T47D (cell line): ENCODE results near the gene RAB3GAP1.
"Not testable (repeated sequence)": the region's sequence is repeated elsewhere in the genome, so short reads cannot be mapped to it uniquely, and the experiment has no call there.

Experiments
- DNase-seq, 2 experiments: peaks; one replicate each; pipeline versions ENCODE4 v3.0.0 to v3.0.0-alpha.2; 2011 to 2012; ENCODE audit warnings: low read depth in 1 of 2, low spot score in 1 of 2
- JUND ChIP-seq: IDR thresholded peaks from 2 replicates; pipeline ENCODE4 v1.6.1; 2012; ENCODE audit warnings: low read depth
- in situ Hi-C: cut with HindIII; loops from 2 replicates; pipeline ENCODE4 v1.10.0; 2016; ENCODE audit warnings: low sequenced_read_pairs, low pct_unique_long_range_greater_than_20kb

Gene RAB3GAP1

GRCh38 chr2:135066710-135067109, 14.6 kb downstream of the RAB3GAP1 start:
- in situ Hi-C loops = no loop called here
- no peak for TF ChIP-seq JUND
- DNase-seq = no peak

GRCh38 chr2:135072125-135072997, 20.3 kb downstream of the RAB3GAP1 start:
- TF ChIP-seq JUND = no peak
- in situ Hi-C loops = no loop called here

DNA sequence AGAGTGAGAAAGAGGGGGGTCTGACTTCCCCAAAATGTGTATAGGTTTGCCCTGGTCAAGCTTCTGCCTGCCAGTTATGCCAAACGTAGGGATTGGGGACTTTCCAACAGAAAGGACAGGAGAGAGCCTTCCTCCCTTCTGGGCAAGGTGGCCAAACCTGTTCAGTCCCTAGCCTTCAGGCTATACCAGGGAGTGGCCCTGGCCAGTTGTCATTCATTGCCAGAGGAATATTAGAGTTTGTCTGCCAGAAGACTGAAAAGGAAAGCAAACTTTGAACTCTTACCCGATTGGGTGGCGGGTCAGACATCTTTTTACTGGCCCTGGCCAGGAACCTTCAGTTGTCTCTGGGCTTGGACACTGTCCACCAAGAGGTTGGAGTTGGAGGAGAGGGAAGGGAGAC, 22.1 kb downstream of the RAB3GAP1 start:
- no peak for TF ChIP-seq JUND
- DNase-seq = peak; percentile 6 to 88
- in situ Hi-C loops = no loop called here

More at GRCh38 chr2:135072125-135072997, 20.3 kb downstream of the RAB3GAP1 start:
- DNase-seq = peak in 1 of 2 experiments; percentile 15

- in situ Hi-C loops = no loop called here
- no peak for DNase-seq
- TF ChIP-seq JUND = no peak
These were observed 24.5 kb downstream of the RAB3GAP1 start for GRCh38 chr2:135076556-135076955.

GRCh38 chr2:135078417-135078816, 26.3 kb downstream of the RAB3GAP1 start:
- TF ChIP-seq JUND = no peak
- in situ Hi-C loops = no loop called here

DNA sequence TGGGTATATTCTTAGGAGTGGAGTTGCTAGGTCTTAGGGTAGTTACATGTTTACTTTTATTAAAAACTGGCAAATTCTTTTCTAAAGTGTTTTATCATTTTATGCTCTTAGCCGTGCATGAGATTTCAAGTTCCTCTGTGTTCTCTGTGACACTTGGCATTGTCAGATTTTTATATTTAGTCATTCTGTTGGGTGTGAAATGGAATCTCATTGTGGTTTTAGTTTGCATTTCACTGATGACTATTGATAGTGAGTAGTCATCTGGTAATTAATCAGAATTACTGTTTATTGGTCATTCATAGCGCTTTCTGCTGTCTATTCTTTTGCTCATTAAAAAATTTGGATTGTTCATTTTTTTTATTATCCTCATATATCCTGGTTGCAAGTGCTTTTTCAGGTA, 34.1 kb downstream of the RAB3GAP1 start:
- in situ Hi-C loops = no loop called here
- DNase-seq = no peak
- TF ChIP-seq JUND = no peak

More at GRCh38 chr2:135078417-135078816, 26.3 kb downstream of the RAB3GAP1 start:
- DNase-seq = no peak

GRCh38 chr2:135089597-135089996, 37.5 kb downstream of the RAB3GAP1 start:
- in situ Hi-C loops, DNase-seq: not testable (repeated sequence)

DNA sequence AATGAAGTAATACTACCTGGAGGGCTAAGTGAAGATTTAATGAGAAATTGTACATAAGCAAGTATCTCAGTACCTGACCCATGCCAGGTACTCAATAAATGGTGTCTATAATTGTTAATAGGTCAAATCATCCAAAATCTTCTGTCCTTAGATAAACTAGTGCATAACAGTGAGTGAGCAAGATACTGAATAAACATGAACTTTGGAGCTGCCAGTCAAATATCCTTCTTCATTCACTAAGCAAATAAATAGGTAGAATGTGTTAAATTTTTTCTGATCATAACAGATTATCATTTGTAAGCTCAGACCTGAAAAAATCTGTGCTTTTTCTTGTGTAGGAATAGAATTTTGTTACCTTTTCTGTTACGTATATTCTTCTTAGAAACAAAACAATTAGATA, 39.6 kb downstream of the RAB3GAP1 start:
- in situ Hi-C loops = no loop called here
- TF ChIP-seq JUND = no peak
- no peak for DNase-seq

GRCh38 chr2:135093193-135093592, 41.1 kb downstream of the RAB3GAP1 start:
- TF ChIP-seq JUND = no peak
- no peak for DNase-seq
- in situ Hi-C loops = no loop called here

DNA sequence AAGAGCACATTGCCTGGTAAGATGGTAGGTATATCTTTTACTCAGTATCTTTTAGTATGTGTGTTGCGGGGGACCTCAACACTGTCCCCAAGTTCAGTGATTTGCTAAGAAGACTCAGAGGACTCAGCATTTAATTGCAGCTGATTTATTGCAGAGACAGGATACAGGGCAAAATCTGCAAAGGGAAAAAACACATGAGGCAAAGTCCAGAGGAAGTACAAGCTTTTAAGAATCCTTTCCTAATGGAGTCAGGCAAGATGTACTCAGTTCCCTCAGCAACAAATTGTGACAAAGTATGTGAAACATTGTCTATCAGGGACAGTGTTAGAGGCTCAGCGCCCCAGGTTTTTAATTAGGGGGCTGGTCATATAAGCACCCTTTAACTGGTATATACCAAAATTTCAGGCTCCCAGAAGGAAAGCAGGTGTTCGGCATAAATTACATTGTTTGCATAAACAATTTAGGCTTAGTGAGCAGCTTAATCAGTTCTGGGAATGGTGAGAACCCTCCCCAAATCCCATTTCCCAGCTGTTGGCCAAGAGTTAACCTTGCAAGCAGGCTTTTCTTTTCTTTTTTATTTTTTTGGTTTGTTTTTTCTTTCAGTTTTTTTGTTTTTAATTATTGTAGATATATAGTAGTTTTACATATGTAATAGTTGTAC, 41.7 kb downstream of the RAB3GAP1 start:
- TF ChIP-seq JUND = no peak
- in situ Hi-C loops = no loop called here
- no peak for DNase-seq

DNA sequence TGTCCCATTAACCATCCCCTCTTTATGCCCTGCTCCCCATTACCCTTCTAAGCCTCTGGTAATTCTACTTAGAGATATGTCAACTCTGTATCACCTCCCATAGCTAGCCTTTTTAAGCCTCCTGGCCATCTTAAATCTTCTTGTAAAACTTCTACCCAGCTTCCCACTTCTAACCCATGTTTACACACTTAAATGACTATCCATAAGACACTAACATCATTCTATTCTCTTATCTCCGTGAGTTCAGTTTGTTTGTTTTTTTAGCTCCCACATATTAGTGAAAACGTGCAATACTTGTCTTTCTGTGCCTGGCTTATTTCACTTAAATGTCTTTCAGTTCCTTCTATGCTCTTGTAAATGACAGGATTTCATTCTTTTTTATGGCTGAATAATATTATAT, 42.4 kb downstream of the RAB3GAP1 start:
- TF ChIP-seq JUND = no peak
- DNase-seq = no peak
- in situ Hi-C loops = no loop called here

GRCh38 chr2:135095591-135095990, 43.5 kb downstream of the RAB3GAP1 start:
- TF ChIP-seq JUND = no peak
- in situ Hi-C loops = no loop called here
- no peak for DNase-seq
